Fibroblast of lung (primary cell): ENCODE measurements around the gene ATF4. TPM values are rescaled to one million over a fixed set of nuclear protein-coding genes. Genes with fewer than 3 reads are reported as not detected.

Experiments used
- DNase-seq, 2 donors: peaks; one replicate each; pipeline versions ENCODE4 v3.0.0 to v3.0.0-alpha.2; 2010; ENCODE audit warnings: low read depth in 2 of 2
- H2AFZ ChIP-seq: 2 replicates; pipeline ENCODE4 v1.5.1; 2012; ENCODE audit warnings: low read length, control low read depth, inconsistent platforms
- H3K27ac ChIP-seq: 2 replicates; pipeline ENCODE4 v1.5.1; 2011; ENCODE audit warnings: low read length, control low read depth; ENCODE audit not compliant: insufficient read depth
- H3K27me3 ChIP-seq: 2 replicates; pipeline ENCODE4 v1.5.1; 2011; ENCODE audit warnings: mild to moderate bottlenecking, low read length; ENCODE audit not compliant: control insufficient read depth, insufficient read depth
- H3K36me3 ChIP-seq: 2 replicates; pipeline ENCODE4 v1.5.1; 2011; ENCODE audit warnings: low read length; ENCODE audit not compliant: control insufficient read depth, insufficient read depth
- H3K4me1 ChIP-seq: 2 replicates; pipeline ENCODE4 v1.5.1; 2011; ENCODE audit warnings: low read length; ENCODE audit not compliant: control insufficient read depth, insufficient read depth; ENCODE audit errors: extremely low read depth
- H3K4me2 ChIP-seq: 2 replicates; pipeline ENCODE4 v1.5.1; 2011; ENCODE audit warnings: low read length, control low read depth; ENCODE audit not compliant: insufficient read depth; ENCODE audit errors: extremely low read depth
- H3K4me3 ChIP-seq, 4 experiments: fragments of 200-600 bp in 1 of 4; sonication (generic) in 1 of 4; replicated peaks in 1 of 4; 2 replicates each; pipeline ENCODE4 v1.5.1; 2011 to 2016; ENCODE audit warnings: low read length in 4 of 4, low read depth in 3 of 4, mild to moderate bottlenecking in 3 of 4, control low read depth in 2 of 4, inconsistent platforms in 1 of 4, mixed read lengths in 1 of 4; ENCODE audit not compliant: insufficient read depth in 1 of 4; ENCODE audit errors: control extremely low read depth in 1 of 4
- H3K79me2 ChIP-seq: 2 replicates; pipeline ENCODE4 v1.5.1; 2012; ENCODE audit warnings: mild to moderate bottlenecking, low read length, inconsistent platforms; ENCODE audit not compliant: control insufficient read depth, insufficient read depth
- H3K9ac ChIP-seq: 2 replicates; pipeline ENCODE4 v1.5.1; 2011; ENCODE audit warnings: mild to moderate bottlenecking, low read length, control low read depth; ENCODE audit not compliant: insufficient read depth
- H3K9me3 ChIP-seq: 2 replicates; pipeline ENCODE4 v1.5.1; 2012; ENCODE audit warnings: low read depth, low read length; ENCODE audit not compliant: control insufficient read depth, insufficient read depth
- H4K20me1 ChIP-seq: 2 replicates; pipeline ENCODE4 v1.5.1; 2011; ENCODE audit warnings: low read length; ENCODE audit not compliant: control insufficient read depth, insufficient read depth; ENCODE audit errors: extremely low read depth
- CTCF ChIP-seq, 2 donors: IDR thresholded peaks in 1 of 2; conservative IDR thresholded peaks in 1 of 2; 1 replicate in 1 of 2; 2 replicates in 1 of 2; pipeline ENCODE4 v1.5.1; 2011 to 2012; ENCODE audit warnings: low read length in 2 of 2, control low read depth in 1 of 2, inconsistent platforms in 1 of 2, low read depth in 1 of 2, mild to moderate bottlenecking in 1 of 2
- EZH2 ChIP-seq: IDR thresholded peaks from 2 replicates; pipeline ENCODE4 v1.5.1; 2012; ENCODE audit warnings: low read length, control low read depth, mild to moderate bottlenecking; ENCODE audit errors: missing control alignments
- polyA plus RNA-seq, 2 donors: library from polyadenylated mRNA; depleted of rRNA in 1 of 2; stranded (reverse) in 1 of 2; unstranded in 1 of 2; fragments of >200 nt; gene quantifications; 2 replicates each; pipeline ENCODE4 v1.2.1, GENCODE V29; 2011 to 2012; ENCODE audit warnings: missing spikeins in 1 of 2
- total RNA-seq: library from RNA; depleted of rRNA; stranded (reverse); fragments of >200 nt; gene quantifications from 2 replicates; pipeline ENCODE4 v1.2.1, GENCODE V29; 2014

The ATF4 gene
- total and polyA plus RNA-seq, 2 donors (not counting 1 experiment from before 2014, with no cell fraction given), result 546 to 555 TPM

DNA sequence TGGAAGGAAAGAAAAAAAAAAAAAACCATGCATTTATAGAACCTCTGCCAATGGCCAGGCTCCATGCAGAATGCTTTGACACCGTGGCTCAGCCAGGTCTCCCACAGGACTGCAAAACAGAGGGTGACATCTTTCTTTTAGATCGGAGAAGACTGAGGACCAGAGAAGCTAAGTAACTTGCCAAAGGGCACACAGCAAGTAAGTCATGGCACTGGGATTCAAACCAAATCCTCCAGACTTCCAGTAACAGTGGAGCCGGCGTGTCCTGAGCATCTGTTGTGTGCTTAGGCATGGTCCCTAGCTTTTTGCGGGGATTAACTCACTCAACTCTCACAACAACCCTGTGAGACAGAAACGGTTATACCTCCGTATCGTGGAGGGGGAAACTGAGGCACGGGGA lies 42.8 kb upstream of the ATF4 start:
- TF ChIP-seq EZH2, result no peak
- no peak for TF ChIP-seq CTCF (conservative IDR thresholded peaks at IDR 0.05 in 1 of 2, IDR thresholded peaks at IDR 0.05 in 1 of 2; ENCODE audit: low read depth in 1 of 2, low read length in 2 of 2)

GRCh38 chr22:39478441-39478850 lies 41.9 kb upstream of the ATF4 start:
- Histone ChIP-seq H3K27me3 (no peaks in the 10 kb centered on the region), H3K9me3 (no peaks in the 10 kb centered on the region), H3K4me2 (no peak overlapping the region), H2AFZ (no peak overlapping the region), H3K79me2 (no peaks in the 10 kb centered on the region), H3K4me1 (no peaks in the 10 kb centered on the region), H3K4me3 (no peak overlapping the region), H4K20me1 (no peaks in the 10 kb centered on the region), H3K36me3 (no peaks in the 10 kb centered on the region), H3K9ac (no peak overlapping the region), H3K27ac (no peak overlapping the region)
- no peak for TF ChIP-seq EZH2
- no peak for TF ChIP-seq CTCF (conservative IDR thresholded peaks at IDR 0.05 in 1 of 2, IDR thresholded peaks at IDR 0.05 in 1 of 2; ENCODE audit: low read depth in 1 of 2, low read length in 2 of 2)
- no peak for DNase-seq

More for the DNA sequence above, 42.8 kb upstream of the ATF4 start:
- Histone ChIP-seq H2AFZ (no peak overlapping the region), H3K4me3 (no peak overlapping the region), H4K20me1 (no peaks in the 10 kb centered on the region), H3K27ac (no peak overlapping the region), H3K4me1 (no peaks in the 10 kb centered on the region), H3K9me3 (no peaks in the 10 kb centered on the region), H3K36me3 (no peaks in the 10 kb centered on the region), H3K27me3 (no peaks in the 10 kb centered on the region), H3K4me2 (no peak overlapping the region), H3K9ac (no peak overlapping the region), H3K79me2 (no peaks in the 10 kb centered on the region)
- no peak for DNase-seq

GRCh38 chr22:39479254-39479653 lies 41.1 kb upstream of the ATF4 start:
- no peaks in the 10 kb centered on the region for H3K27me3 ChIP-seq
- H3K9ac ChIP-seq, result no peak overlapping the region
- no peaks in the 10 kb centered on the region for H3K4me1 ChIP-seq
- no peak overlapping the region for H3K27ac ChIP-seq
- H3K79me2 ChIP-seq, result no peaks in the 10 kb centered on the region
- no peaks in the 10 kb centered on the region for H4K20me1 ChIP-seq
- H3K4me3 ChIP-seq, result no peak overlapping the region
- TF ChIP-seq EZH2 (no peak), CTCF (conservative IDR thresholded peaks at IDR 0.05 in 1 of 2, IDR thresholded peaks at IDR 0.05 in 1 of 2; ENCODE audit: low read depth in 1 of 2, low read length in 2 of 2) (no peak)
- no peaks in the 10 kb centered on the region for H3K9me3 ChIP-seq
- no peak overlapping the region for H2AFZ ChIP-seq
- H3K4me2 ChIP-seq, result no peak overlapping the region
- H3K36me3 ChIP-seq, result no peaks in the 10 kb centered on the region
- DNase-seq, result no peak
